ENCODE results near the gene GAB2.

Gene GAB2

DNA sequence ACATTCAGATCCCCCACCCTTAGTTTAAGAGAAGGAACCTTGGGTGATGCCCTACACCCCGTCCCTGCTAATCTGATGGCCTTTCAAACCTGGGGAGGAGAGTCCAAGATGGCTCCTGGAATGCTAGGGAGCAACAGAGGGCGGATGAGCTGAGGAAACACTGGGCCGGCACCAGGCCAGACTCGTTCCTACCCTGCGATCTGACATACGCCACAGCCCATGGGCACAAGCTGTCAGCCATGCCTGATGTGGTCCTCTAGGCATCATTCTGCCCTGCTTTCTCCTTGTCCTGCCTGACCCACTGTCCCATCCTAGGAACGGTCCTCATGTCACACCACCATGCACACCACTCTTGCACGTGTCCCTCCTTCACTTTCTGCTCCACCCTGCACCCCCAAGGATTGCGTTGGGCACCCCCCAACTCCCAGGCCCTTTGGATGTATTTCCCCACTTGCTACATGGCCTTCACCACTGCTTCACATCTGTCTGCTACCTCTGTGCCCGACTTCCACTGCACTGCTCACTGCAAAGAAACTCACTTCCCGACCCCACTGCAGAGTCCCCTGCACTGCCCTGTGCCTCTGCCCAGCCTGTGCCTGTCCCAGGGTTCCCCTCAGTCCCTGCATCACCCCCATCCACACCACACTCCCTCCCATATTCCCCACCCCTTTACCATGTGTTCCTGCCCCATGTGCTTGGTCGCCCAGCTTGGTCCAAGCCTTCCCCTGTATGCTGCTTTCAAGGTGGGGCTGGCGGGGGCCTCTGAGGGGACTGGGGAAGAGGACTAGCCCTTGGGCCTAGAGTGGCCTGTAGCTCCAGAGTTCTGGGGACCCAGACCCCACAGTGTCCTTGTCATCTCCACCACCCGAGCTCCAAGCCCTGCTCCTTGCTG lies 199.7 kb downstream of the GAB2 start:
- no peak for DNase-seq

- DNase-seq: no peak
Measured at GRCh38 chr11:78216571-78217287, 200.9 kb downstream of the GAB2 start.

DNA sequence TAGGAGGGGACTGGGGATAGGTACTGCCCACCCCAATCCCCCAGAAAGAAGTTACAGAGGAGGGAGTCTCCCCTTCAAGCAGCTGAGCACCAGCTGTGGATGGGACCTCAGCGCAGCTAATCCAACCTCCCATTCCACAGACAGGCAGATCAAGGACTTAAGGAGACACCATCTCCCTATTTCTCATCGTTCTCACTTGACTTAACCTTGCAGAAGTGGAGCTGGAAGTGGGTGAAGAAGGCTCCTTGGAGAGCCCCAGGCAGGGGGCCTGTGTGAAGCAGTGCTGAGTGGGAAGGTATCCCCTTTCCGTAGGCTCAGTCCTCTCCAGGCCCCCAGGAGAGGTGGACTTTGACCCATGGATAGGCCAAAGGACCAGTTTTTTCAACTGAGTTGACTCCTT lies 201.6 kb downstream of the GAB2 start:
- no peak for DNase-seq

DNA sequence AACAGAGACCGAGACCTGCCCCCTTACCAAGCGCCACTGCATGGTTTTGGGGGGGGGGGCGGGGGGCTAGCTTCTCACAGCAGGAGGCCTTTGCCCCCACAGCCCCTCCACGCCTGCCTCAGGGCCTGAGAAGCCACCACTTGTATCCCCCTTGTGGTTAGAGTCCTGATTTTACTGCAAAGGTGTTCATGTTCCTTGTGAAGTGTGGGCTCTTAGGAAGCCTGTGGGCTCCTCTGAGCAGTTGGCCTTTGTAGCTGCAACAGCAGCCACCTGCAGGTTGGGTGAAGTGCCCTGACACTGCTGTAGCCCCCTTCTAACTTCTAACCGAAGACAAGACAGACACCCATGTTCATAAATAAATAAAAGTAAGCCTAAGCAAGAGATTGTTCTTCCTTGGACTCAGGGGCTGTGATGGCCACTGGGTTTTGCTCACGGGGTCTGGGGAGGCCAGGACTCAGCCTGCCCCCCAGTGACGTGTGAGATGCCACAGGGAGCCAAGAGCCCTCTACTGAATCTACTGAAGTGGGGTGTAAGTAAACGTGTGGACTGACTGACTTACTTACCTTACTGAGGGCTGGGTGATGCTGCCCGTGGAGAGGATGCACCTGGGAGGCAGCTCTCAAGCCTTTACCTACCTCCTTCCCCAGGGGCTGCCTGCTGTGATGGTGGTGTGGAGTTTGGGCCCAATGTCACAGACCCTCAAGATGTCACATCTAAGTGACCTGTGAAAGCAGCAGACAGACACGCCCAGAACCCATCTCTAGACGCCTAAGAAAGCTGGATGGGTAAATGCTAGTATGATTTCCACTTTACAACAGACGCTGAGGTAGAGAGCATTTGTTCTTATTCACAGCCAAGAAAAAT lies 203.1 kb downstream of the GAB2 start:
- DNase-seq: no peak

GRCh38 chr11:78213526-78214330 lies 203.9 kb downstream of the GAB2 start:
- DNase-seq: no peak

- DNase-seq: no peak
Measured at GRCh38 chr11:78212586-78213371, 204.8 kb downstream of the GAB2 start.

DNA sequence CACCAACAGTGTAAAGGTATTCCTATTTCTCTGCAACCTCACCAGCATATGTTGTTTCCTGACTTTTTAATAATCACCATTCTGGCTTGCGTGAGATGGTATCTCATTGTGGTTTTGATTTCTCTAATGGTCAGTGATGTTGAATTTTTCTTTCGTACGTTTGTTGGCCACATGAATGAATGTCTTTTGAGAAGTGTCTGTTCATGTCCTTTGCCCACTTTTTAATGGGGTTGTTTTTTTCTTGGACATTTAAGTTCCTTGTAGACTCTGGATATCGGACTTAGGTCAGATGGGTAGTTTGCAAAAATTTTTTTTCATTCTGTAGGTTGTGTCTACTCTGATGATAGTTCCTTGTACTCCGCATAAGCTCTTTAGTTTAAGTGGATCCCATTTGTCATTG lies 206.1 kb downstream of the GAB2 start:
- DNase-seq: no peak

GRCh38 chr11:78210000-78210608 lies 207.5 kb downstream of the GAB2 start:
- DNase-seq: no peak

DNA sequence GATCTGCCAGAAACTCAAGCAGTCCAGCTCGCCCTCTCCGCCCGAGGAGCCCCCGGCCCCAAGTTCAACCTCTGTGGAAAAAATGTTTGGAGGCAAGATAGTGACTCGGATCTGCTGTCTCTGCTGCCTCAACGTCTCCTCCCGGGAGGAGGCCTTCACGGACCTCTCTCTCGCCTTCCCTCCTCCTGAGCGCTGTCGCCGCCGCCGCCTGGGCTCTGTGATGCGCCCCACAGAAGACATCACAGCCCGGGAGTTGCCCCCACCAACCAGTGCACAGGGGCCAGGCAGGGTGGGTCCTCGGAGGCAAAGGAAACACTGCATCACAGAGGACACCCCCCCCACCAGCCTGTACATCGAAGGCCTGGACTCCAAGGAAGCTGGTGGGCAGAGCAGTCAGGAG lies 208.1 kb downstream of the GAB2 start:
- DNase-seq: no peak

DNA sequence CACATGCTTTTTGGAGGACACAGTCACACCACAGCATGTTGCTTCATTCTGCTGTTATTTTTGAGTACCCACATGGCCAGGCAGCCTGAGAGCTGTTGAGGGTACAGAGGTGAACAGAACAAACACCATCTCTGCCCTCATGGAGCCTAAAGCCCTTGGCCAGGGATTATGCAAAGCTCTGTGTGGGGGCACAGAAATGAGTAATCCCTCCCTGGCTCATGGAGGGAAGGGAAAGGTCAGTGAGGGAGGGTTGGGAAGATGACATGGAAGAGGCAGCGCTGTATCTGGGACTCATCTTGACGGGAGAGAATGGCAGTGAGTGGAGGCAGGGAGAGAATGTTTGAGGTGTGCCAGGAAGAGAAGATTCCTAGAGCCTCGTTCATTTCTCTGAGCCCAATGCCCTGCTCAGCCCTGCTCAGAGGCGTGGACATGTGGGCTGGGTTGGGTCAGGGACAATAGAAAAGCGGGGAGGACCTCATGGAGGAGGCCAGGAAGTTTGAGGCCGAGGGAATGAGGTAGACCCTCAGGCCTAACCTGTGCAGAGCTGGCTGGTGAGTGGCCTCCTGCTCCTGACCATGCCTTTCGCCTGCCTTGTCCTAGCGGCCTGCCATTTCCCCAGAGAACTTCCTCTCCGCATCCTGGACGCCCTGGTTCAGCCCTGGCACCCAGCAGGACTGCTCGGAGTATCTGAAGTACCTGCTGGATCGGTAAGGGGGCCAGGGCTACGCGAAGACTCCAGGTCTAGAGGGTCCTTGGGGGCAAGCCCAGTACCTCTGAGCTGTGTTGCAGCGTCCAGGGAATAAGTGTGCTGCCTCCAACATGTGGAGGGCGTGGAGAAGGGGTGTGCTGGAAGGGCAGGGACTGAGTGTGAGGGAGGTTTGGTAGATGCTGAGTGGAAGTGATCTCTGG lies 209.1 kb downstream of the GAB2 start:
- no peak for DNase-seq

DNA sequence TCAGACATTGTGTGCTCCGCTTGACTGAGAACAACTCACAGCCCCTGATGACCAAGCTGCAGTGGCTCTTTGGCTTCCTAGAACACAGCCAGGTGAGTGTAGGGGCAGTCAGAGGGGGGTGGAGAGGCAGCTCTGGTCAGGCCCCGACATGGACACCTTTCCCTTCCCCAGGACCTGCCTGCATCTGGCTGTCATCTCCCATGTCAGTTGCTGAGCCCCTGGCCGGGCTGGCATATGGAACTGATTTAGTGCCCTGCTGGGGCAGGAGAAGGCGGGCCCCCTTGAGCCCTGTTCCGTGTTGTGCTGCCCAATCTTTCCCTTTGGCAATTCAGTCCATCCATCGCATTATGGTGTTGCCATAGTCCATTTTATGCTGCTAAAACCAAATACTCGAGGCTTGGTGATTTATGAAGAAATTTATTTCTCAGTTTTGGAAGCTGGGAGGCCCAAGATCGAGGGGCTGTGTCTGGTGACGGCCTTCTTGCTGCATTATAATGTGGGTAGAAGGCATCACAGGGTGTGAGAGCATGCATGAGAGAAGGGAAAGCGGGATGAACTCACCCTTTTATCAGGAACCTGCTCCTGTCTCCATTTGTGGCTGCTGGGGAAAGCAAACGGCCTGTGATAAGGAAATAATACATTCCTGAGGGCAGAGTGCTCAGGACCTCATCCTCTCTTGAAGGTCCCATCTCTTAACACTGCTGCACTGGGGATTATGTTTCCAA lies 209.9 kb downstream of the GAB2 start:
- DNase-seq: no peak

GRCh38 chr11:78205691-78206090 lies 211.9 kb downstream of the GAB2 start:
- no peak for DNase-seq

DNA sequence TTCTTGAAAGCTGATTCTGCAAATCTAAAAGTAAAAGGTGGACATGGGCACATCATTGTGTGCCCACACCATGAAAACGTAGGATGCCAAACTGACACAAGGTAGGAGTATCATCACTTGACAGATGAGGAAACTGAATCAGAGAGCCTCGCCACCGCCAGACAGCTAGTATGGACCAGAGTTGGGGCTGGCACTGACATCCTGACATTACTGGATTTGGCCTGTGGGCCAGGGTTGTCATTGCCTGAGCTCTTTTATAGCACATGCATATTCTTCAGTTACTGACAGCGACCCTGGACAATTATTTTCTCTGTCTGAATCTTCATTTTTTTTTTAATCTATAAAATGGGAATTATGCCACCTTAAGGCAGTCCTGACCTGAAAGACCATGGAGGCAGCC lies 212.4 kb downstream of the GAB2 start:
- peak; percentile 5 for DNase-seq

GRCh38 chr11:78203184-78203583 lies 214.4 kb downstream of the GAB2 start:
- peak; percentile 30 for DNase-seq

- peak; percentile 42 for DNase-seq
Measured at GRCh38 chr11:78202733-78203167, 214.9 kb downstream of the GAB2 start.

DNA sequence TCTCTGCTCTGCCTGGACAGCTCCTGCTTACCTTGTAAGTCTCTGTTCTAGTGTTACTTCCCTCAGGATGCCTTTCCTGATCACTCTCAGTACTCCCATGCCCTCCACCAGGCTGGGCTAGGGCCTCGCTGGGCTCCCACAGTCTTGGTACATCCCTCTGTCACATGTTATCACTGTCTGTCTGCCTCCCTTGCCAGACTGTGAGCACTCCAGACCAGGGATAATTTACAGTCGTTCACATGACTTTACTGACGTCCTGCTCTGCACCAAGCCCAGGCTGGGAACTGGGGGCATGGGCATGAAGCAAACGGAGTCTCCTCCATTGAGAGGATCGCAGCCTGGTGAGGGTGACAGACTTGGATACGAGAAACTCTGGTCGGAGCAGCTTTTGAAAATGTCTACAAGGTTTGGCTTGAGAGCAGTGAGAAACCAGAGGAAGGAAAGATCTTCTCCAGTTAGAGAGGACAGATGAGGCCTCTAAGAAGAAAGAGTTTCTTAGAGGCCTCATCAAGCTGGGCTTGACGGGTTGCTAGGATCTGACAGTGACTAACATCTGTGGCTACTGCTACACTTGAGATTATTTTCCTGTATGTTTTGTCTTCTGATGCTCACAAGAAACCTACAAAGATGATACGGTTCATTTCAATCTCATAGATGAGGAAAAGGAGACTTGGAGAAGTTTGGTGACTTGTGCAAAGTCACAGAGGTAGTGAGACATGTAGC lies 216.4 kb downstream of the GAB2 start:
- DNase-seq: no peak

DNA sequence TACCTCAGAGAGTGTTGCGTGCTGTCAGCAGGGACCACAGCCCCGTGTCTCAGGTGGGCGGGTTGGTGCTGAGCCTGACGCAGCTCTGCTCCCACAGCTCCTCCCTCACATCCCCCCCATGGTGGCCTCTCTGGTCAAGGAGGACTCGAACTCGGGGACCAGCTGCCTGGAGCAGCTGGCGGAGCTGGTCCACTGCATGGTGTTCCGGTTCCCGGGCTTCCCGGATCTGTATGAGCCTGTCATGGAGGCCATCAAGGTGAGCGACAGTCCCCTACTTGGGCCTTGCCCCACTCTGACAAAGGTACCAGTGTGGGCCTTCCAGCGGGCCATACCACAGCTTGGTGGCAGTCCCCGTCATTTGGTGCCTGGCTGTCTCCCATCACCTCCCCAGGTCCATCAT lies 217.1 kb downstream of the GAB2 start:
- no peak for DNase-seq

DNA sequence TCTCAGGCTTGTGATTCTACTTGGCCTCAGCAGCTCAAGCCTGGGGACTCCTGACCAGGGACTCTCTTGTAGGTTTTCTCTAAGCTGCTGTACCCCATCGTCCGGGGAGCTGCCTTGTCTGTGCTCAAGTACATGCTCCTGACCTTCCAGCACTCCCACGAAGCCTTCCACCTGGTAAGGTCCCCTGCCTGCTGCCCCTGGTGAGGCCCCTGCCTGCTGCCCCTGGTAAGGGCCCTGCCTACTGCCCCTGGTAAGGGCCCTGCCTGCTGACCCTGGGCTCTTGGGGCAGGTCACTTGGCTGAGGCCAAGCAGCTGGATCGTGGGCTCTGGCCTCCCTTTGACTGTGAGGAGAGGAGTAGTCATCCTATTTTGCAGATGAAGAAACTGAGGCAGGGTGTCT lies 217.6 kb downstream of the GAB2 start:
- DNase-seq: no peak

DNA sequence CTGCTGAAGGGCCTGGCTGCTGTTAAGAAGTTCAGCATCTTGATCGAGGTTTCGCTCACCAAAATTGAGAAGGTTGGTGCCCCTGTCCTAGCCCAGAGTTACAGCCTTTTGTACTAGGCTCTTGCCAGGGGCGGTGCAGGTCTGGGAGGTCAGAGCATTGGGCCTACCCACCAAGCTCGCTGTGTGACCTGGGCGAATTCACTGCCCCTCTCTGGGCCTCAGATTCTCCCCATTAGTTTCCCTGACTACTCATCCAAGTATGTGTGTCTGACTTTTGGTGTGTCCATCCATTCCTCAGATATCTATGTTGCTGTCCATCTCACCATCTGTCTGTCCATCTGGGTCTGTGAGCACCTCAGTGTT lies 218.0 kb downstream of the GAB2 start:
- no peak for DNase-seq
